Measurements from ENCODE around the gene PCBP3. TPM values are rescaled to one million over a fixed set of nuclear protein-coding genes. Genes with fewer than 3 reads are reported as not detected.
"Not testable (repeated sequence)": the region's sequence is repeated elsewhere in the genome, so short reads cannot be mapped to it uniquely, and the experiment has no call there.

Gene PCBP3
- total RNA-seq, 2 experiments from 2014 or later = 1.9 to 2.2 TPM

GRCh38 chr21:45951676-45952075, 308.2 kb downstream of the PCBP3 start:
- Mint-ChIP-seq H3K9me3 (no peaks in the 10 kb centered on the region), H3K4me3 (no peak overlapping the region), H3K27ac (no peak overlapping the region), H3K4me1 (ENCODE audit: low read depth) (no peaks in the 10 kb centered on the region), H3K36me3 (ENCODE audit: low read depth) (no peaks in the 10 kb centered on the region), H3K27me3 (peaks cover 6% of the 10 kb centered on the region)
- ATAC-seq (no peak), DNase-seq (no peak)
- POLR2A ChIA-PET = no interaction called here
- intact Hi-C loops (cut with micrococcal nuclease) = no loop called here
- TF ChIP-seq CTCF (IDR thresholded peaks at IDR 0.05) = no peak
- CTCF ChIA-PET = no interaction called here

GRCh38 chr21:45952527-45952926, 309.0 kb downstream of the PCBP3 start:
- H3K27ac Mint-ChIP-seq; intact Hi-C loops (cut with micrococcal nuclease); POLR2A ChIA-PET; ATAC-seq; H3K9me3 Mint-ChIP-seq; H3K4me3 Mint-ChIP-seq; DNase-seq; H3K36me3 Mint-ChIP-seq (ENCODE audit: low read depth); H3K4me1 Mint-ChIP-seq (ENCODE audit: low read depth); CTCF ChIA-PET: not testable (repeated sequence)
- peaks cover 10% of the 10 kb centered on the region for H3K27me3 Mint-ChIP-seq

- Mint-ChIP-seq H3K4me1 (ENCODE audit: low read depth) (no peaks in the 10 kb centered on the region), H3K9me3 (no peaks in the 10 kb centered on the region), H3K27me3 (peaks cover 10% of the 10 kb centered on the region), H3K4me3 (no peak overlapping the region), H3K27ac (no peak overlapping the region), H3K36me3 (ENCODE audit: low read depth) (no peaks in the 10 kb centered on the region)
- DNase-seq = no peak
- intact Hi-C loops (cut with micrococcal nuclease) = no loop called here
- ChIA-PET POLR2A (no interaction called here), CTCF (no interaction called here)
- TF ChIP-seq CTCF (IDR thresholded peaks at IDR 0.05) = no peak
- no peak for ATAC-seq
Observed at GRCh38 chr21:45952974-45953373, 309.4 kb downstream of the PCBP3 start.

- ATAC-seq = no peak
- DNase-seq = no peak
- H3K4me1 Mint-ChIP-seq (ENCODE audit: low read depth) = peaks cover 2% of the 10 kb centered on the region
- H3K36me3 Mint-ChIP-seq (ENCODE audit: low read depth) = no peaks in the 10 kb centered on the region
- peaks cover 17% of the 10 kb centered on the region for H3K27me3 Mint-ChIP-seq
- H3K27ac Mint-ChIP-seq = no peak overlapping the region
- H3K4me3 Mint-ChIP-seq = no peak overlapping the region
- H3K9me3 Mint-ChIP-seq = no peaks in the 10 kb centered on the region
- intact Hi-C loops (cut with micrococcal nuclease) = no loop called here
- POLR2A ChIA-PET = no interaction called here
- TF ChIP-seq CTCF (IDR thresholded peaks at IDR 0.05) = no peak
- CTCF ChIA-PET = interaction anchor here (0.7 to 1.2 kb wide), 2 partner anchors 31 to 43 kb away, joined by 3 to 4 read pairs; no protein-coding TSS in a partner anchor
Observed at GRCh38 chr21:45954261-45954660, 310.7 kb downstream of the PCBP3 start.

- ChIA-PET CTCF (interaction anchor here (0.7 to 1.2 kb wide), 2 partner anchors 32 to 42 kb away, joined by 3 to 4 read pairs; no protein-coding TSS in a partner anchor), POLR2A (no interaction called here)
- H3K4me1 Mint-ChIP-seq (ENCODE audit: low read depth) = peaks cover 2% of the 10 kb centered on the region
- no peaks in the 10 kb centered on the region for H3K9me3 Mint-ChIP-seq
- H3K4me3 Mint-ChIP-seq = no peak overlapping the region
- ATAC-seq (no peak), DNase-seq (no peak)
- H3K27ac Mint-ChIP-seq = no peak overlapping the region
- TF ChIP-seq CTCF (IDR thresholded peaks at IDR 0.05) = no peak
- no peaks in the 10 kb centered on the region for H3K36me3 Mint-ChIP-seq (ENCODE audit: low read depth)
- intact Hi-C loops (cut with micrococcal nuclease) = no loop called here
- peaks cover 17% of the 10 kb centered on the region for H3K27me3 Mint-ChIP-seq
Observed at GRCh38 chr21:45954921-45955320, 311.4 kb downstream of the PCBP3 start.

GRCh38 chr21:45957551-45957950, 314.0 kb downstream of the PCBP3 start:
- Mint-ChIP-seq H3K27ac (no peak overlapping the region), H3K27me3 (peaks cover 17% of the 10 kb centered on the region), H3K4me1 (ENCODE audit: low read depth) (peaks cover 2% of the 10 kb centered on the region), H3K9me3 (peaks cover 2% of the 10 kb centered on the region), H3K4me3 (no peak overlapping the region), H3K36me3 (ENCODE audit: low read depth) (no peaks in the 10 kb centered on the region)
- ATAC-seq (no peak), DNase-seq (no peak)
- TF ChIP-seq CTCF (IDR thresholded peaks at IDR 0.05) = no peak
- CTCF ChIA-PET = interaction anchor here (1.3 kb wide), 1 partner anchor 14 kb away, joined by 4 read pairs; no protein-coding TSS in a partner anchor
- POLR2A ChIA-PET = no interaction called here
- intact Hi-C loops (cut with micrococcal nuclease) = no loop called here
